Astrocyte (in vitro differentiated cells and primary cell): ENCODE data around the gene CCDC136. TPM values are rescaled to one million over a fixed set of nuclear protein-coding genes. Genes with fewer than 3 reads are reported as not detected.

Experiments
- DNase-seq: peaks from one replicate; pipeline ENCODE4 v3.0.0-alpha.2; 2010; ENCODE audit warnings: low read depth
- FAIRE-seq: peaks from 2 replicates; lab custom pipeline; 2011; peaks lifted over from hg19 to GRCh38; lab: Jason Lieb, UNC
- H2AFZ ChIP-seq: 2 replicates; pipeline ENCODE4 v1.6.0; 2012; ENCODE audit warnings: low read depth, low read length, inconsistent platforms
- H3K27ac ChIP-seq: 2 replicates; pipeline ENCODE4 v1.5.1; 2011; ENCODE audit warnings: low read depth, low read length, inconsistent platforms
- H3K27me3 ChIP-seq: 2 replicates; pipeline ENCODE4 v1.6.0; 2011; ENCODE audit warnings: low read length, inconsistent platforms; ENCODE audit not compliant: insufficient read depth
- H3K36me3 ChIP-seq: 2 replicates; pipeline ENCODE4 v1.5.1; 2011; ENCODE audit warnings: low read length, inconsistent platforms; ENCODE audit not compliant: insufficient read depth
- H3K4me1 ChIP-seq: 2 replicates; pipeline ENCODE4 v1.5.1; 2011; ENCODE audit warnings: low read length, inconsistent platforms; ENCODE audit not compliant: insufficient read depth
- H3K4me2 ChIP-seq: 2 replicates; pipeline ENCODE4 v1.6.0; 2012; ENCODE audit warnings: low read length, inconsistent platforms
- H3K4me3 ChIP-seq: 2 replicates; pipeline ENCODE4 v1.5.1; 2011; ENCODE audit warnings: low read depth, mild to moderate bottlenecking, low read length, inconsistent platforms; ENCODE audit not compliant: insufficient read depth
- H3K79me2 ChIP-seq: 2 replicates; pipeline ENCODE4 v1.6.0; 2012; ENCODE audit warnings: mild to moderate bottlenecking, low read length, inconsistent platforms; ENCODE audit not compliant: insufficient read depth
- H3K9ac ChIP-seq: 2 replicates; pipeline ENCODE4 v1.6.0; 2012; ENCODE audit warnings: mild to moderate bottlenecking, low read length, inconsistent platforms
- H3K9me3 ChIP-seq: 2 replicates; pipeline ENCODE4 v1.5.1; 2012; ENCODE audit warnings: low read depth, mild to moderate bottlenecking, low read length, inconsistent platforms; ENCODE audit not compliant: insufficient read depth
- H4K20me1 ChIP-seq: 2 replicates; pipeline ENCODE4 v1.6.0; 2012; ENCODE audit warnings: low read length, inconsistent platforms; ENCODE audit not compliant: insufficient read depth
- H3K27ac Mint-ChIP-seq: one replicate; pipeline ENCODE4 v1.8.0; 2021; ENCODE audit warnings: mild to moderate bottlenecking, mixed read lengths; ENCODE audit not compliant: unreplicated experiment
- H3K27me3 Mint-ChIP-seq: one replicate; pipeline ENCODE4 v1.8.0; 2021; ENCODE audit warnings: low read depth, mixed read lengths; ENCODE audit not compliant: unreplicated experiment
- H3K36me3 Mint-ChIP-seq: one replicate; pipeline ENCODE4 v1.8.0; 2021; ENCODE audit warnings: low read depth, mixed read lengths; ENCODE audit not compliant: unreplicated experiment
- H3K4me1 Mint-ChIP-seq: one replicate; pipeline ENCODE4 v1.8.0; 2021; ENCODE audit warnings: low read depth, mixed read lengths; ENCODE audit not compliant: unreplicated experiment
- H3K4me3 Mint-ChIP-seq: one replicate; pipeline ENCODE4 v1.8.0; 2021; ENCODE audit warnings: mild to moderate bottlenecking, moderate library complexity, mixed read lengths; ENCODE audit not compliant: unreplicated experiment
- H3K9me3 Mint-ChIP-seq: one replicate; pipeline ENCODE4 v1.8.0; 2021; ENCODE audit warnings: mild to moderate bottlenecking, mixed read lengths; ENCODE audit not compliant: unreplicated experiment
- EZH2 ChIP-seq: IDR thresholded peaks from 2 replicates; pipeline ENCODE4 v1.6.1; 2012; ENCODE audit warnings: mild to moderate bottlenecking, low read length, inconsistent platforms; ENCODE audit not compliant: insufficient read depth
- total RNA-seq: library from RNA; stranded (reverse); gene quantifications from 2 replicates; pipeline ENCODE4 v1.2.1, GENCODE V29; 2021
- TF ChIP-seq, protein P1 (sequence below): IDR thresholded peaks from 2 replicates; pipeline ENCODE4 v1.5.1; 2011; ENCODE audit warnings: low read depth, mild to moderate bottlenecking, inconsistent platforms, low read length, moderate library complexity; ENCODE audit not compliant: insufficient read depth

CCDC136 gene
- total RNA-seq, 1 donor from 2014 or later, result 14.9 TPM

DNA sequence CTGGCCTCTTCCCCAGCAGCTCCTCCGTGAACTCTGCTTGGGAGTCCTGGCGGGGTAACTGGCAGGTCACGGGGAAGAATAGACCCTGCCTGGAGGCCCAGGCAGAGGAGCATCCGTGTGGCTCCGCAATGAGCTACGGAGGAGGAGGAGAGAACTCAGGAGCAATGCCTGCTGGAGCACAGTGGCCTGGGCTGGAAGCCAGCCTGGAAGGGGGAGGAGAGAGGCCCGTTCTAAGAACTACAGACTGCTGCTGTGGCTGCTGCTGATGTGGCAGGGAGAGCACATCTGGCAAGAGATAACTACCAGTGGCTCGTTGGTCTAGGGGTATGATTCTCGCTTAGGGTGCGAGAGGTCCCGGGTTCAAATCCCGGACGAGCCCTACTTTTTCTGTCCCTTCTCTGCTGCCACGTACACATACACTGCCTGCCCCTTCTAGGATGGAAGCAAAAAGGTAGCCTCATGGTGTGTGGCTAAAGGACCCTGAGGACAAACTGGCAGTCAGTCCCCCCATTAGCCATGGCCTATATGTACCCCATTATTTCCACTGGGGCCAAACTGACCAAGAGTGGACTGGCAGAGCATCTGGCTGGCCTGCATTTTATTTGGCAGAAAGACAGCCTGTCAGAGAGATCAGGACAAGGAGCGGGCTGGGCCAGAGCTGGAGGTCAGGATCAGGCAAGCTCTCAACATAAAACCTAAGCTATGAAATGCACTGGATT is 8.5 kb upstream of the CCDC136 start:
- Histone ChIP-seq H3K27me3 (no peaks in the 10 kb centered on the region), H3K79me2 (no peaks in the 10 kb centered on the region), H3K4me2 (peak overlapping the region; percentile 45), H3K36me3 (no peaks in the 10 kb centered on the region), H4K20me1 (no peaks in the 10 kb centered on the region), H2AFZ (no peak overlapping the region), H3K9me3 (no peaks in the 10 kb centered on the region), H3K4me3 (no peak overlapping the region), H3K4me1 (no peaks in the 10 kb centered on the region), H3K27ac (no peak overlapping the region), H3K9ac (no peak overlapping the region)
- Mint-ChIP-seq H3K36me3 (peaks cover 1% of the 10 kb centered on the region), H3K27ac (peak overlapping the region; percentile 51), H3K4me1 (no peaks in the 10 kb centered on the region), H3K4me3 (peak overlapping the region; percentile 76), H3K27me3 (no peaks in the 10 kb centered on the region), H3K9me3 (peaks cover 13% of the 10 kb centered on the region)
- peak; percentile 63 for DNase-seq
- TF ChIP-seq, protein P1, sequence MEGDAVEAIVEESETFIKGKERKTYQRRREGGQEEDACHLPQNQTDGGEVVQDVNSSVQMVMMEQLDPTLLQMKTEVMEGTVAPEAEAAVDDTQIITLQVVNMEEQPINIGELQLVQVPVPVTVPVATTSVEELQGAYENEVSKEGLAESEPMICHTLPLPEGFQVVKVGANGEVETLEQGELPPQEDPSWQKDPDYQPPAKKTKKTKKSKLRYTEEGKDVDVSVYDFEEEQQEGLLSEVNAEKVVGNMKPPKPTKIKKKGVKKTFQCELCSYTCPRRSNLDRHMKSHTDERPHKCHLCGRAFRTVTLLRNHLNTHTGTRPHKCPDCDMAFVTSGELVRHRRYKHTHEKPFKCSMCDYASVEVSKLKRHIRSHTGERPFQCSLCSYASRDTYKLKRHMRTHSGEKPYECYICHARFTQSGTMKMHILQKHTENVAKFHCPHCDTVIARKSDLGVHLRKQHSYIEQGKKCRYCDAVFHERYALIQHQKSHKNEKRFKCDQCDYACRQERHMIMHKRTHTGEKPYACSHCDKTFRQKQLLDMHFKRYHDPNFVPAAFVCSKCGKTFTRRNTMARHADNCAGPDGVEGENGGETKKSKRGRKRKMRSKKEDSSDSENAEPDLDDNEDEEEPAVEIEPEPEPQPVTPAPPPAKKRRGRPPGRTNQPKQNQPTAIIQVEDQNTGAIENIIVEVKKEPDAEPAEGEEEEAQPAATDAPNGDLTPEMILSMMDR, result no peak
- TF ChIP-seq EZH2, result no peak
- peak; percentile 45 for FAIRE-seq

DNA sequence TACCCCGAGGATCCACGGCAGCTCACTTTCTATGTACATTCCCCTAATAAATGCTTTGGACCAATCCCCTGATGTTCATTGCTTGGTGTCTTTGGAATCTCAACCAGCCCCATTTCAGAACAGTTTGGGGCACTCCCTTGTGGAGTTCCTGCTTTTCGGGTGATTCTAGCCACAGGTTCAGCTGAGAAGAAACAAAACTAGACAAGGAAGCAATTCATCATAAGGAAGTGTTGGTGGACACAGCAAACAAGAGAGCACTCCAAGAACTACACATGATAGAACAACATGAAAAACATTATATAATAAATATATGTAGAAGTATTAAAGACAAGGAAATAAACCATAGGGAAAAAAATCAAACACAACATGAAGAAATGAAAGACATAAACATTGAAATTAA is 6.0 kb upstream of the CCDC136 start:
- no peaks in the 10 kb centered on the region for H4K20me1 ChIP-seq
- peaks cover 9% of the 10 kb centered on the region for H3K27me3 Mint-ChIP-seq
- no peak overlapping the region for H3K27ac Mint-ChIP-seq
- H3K4me3 Mint-ChIP-seq, result no peak overlapping the region
- FAIRE-seq (no peak), DNase-seq (no peak)
- no peak overlapping the region for H3K27ac ChIP-seq
- no peak overlapping the region for H3K9ac ChIP-seq
- H3K9me3 Mint-ChIP-seq, result peaks cover 10% of the 10 kb centered on the region
- no peak overlapping the region for H3K4me3 ChIP-seq
- H3K36me3 ChIP-seq, result no peaks in the 10 kb centered on the region
- H3K4me2 ChIP-seq, result no peak overlapping the region
- H3K27me3 ChIP-seq, result peaks cover 4% of the 10 kb centered on the region
- TF ChIP-seq, protein P1, result no peak
- H3K79me2 ChIP-seq, result no peaks in the 10 kb centered on the region
- peaks cover 5% of the 10 kb centered on the region for H3K4me1 ChIP-seq
- no peak overlapping the region for H2AFZ ChIP-seq
- no peaks in the 10 kb centered on the region for H3K4me1 Mint-ChIP-seq
- no peaks in the 10 kb centered on the region for H3K9me3 ChIP-seq
- peaks cover 6% of the 10 kb centered on the region for H3K36me3 Mint-ChIP-seq
